Transverse colon (tissue), 4 donors: ENCODE results near the gene LRP8.

Experiments
- EP300 ChIP-seq: sonication (generic); formaldehyde crosslinking; IDR thresholded peaks from one replicate; pipeline ENCODE4 v1.6.1; 2017; ENCODE audit warnings: antibody characterized with exemption, low read depth
- POLR2A ChIP-seq: fragments of 450-650 bp; IDR thresholded peaks from one replicate; pipeline ENCODE4 v1.6.1; 2016; ENCODE audit warnings: antibody characterized with exemption, mild to moderate bottlenecking, moderate library complexity
- POLR2AphosphoS5 ChIP-seq, 3 donors: sonication (generic); formaldehyde crosslinking; IDR thresholded peaks; one replicate each; pipeline ENCODE4 v1.6.1; 2016; ENCODE audit warnings: antibody characterized with exemption in 3 of 3
- TF ChIP-seq, protein P1 (sequence below), 5 experiments: fragments of 200-600 bp in 3 of 5; fragments of 450-650 bp in 2 of 5; sonication (generic) in 3 of 5; IDR thresholded peaks; 1 replicate in 2 of 5; 2 replicates in 3 of 5; pipeline ENCODE4 v1.5.1; 2016 to 2017; ENCODE audit warnings: antibody characterized with exemption in 5 of 5, inconsistent platforms in 3 of 5, mild to moderate bottlenecking in 2 of 5, moderate library complexity in 1 of 5

DNA sequence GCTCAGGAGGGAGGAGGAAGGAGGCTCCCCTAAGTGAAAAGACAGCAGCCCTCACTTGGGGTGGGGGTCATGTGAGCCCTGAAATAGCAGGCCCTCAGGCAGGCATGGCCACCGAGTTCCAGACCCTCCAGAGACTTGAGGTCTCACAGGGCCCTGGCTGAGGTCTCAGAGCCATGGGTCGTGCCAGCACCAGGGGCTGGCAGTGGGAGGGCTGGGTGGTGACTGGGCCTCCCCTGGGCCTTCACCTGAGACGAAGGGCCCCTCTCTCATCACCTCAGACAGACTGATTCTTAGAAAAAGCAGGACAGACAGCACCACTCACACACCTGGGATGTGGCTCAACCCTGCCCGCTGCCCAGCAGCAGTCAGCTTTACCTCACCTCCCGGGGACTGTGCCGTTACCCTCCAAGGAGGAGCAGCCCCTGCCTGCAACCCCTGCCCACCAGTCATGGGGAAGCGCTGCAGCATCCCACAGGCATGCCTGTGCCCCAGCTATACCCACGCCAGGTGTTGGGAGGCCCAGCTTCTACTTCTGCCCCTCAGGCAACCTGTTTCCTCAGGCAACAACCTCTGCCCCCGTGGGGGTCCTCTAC is 42.6 kb upstream of the LRP8 start:
- TF ChIP-seq POLR2AphosphoS5 (IDR thresholded peaks at IDR 0.05) (no peak), POLR2A (no peak), EP300 (no peak)
- TF ChIP-seq, protein P1, sequence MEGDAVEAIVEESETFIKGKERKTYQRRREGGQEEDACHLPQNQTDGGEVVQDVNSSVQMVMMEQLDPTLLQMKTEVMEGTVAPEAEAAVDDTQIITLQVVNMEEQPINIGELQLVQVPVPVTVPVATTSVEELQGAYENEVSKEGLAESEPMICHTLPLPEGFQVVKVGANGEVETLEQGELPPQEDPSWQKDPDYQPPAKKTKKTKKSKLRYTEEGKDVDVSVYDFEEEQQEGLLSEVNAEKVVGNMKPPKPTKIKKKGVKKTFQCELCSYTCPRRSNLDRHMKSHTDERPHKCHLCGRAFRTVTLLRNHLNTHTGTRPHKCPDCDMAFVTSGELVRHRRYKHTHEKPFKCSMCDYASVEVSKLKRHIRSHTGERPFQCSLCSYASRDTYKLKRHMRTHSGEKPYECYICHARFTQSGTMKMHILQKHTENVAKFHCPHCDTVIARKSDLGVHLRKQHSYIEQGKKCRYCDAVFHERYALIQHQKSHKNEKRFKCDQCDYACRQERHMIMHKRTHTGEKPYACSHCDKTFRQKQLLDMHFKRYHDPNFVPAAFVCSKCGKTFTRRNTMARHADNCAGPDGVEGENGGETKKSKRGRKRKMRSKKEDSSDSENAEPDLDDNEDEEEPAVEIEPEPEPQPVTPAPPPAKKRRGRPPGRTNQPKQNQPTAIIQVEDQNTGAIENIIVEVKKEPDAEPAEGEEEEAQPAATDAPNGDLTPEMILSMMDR (IDR thresholded peaks at IDR 0.05) = no peak
